ENCODE measurements around the gene SPEM2.

The SPEM2 gene

DNA sequence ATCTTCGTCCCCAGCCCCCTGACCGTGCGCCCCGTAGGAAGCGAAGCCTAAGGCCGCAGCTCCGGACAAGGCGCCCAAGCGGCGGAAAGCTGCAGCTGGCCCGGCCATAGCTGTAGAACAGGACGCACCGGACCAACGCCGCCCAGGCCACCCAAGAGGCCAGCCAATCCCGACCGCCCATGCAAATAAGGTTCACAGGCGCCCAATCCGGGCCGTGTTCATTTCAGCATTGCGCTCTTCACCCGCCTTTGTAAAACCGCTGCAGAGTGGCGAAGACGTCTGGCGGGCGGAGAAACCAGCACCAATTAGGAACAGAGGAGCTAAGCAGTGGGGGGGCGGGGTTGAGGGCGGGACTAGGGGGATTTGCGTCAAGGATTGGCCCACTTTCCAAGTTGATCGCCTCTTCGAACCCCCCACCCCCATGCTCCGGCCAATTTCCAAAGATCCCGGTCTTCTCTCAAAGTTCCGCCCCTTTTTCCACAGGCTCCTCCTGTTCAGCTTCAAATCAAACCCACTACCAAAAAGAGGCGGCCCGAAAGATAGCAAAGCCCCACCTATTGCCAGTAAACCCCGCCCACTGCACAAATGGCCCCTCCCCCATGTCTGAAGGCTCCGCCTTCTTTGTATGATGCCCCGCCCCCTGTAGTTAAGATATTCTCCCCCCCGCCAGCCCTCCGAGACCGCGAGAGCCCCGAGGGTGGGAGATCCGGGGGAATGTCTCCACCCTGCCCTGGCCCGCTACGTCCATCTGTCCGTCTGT lies 21.3 kb upstream of the SPEM2 start, which contains the start of gene TMEM256:
TMEM256 (minus strand) TSS at position 121 of the 760 bp plus-strand sequence; CDS start at position 108, 13 bp downstream.
- peak within 1 kb of the TSS; percentile 73 for H3K4me3 ChIP-seq (replicated peaks; ENCODE audit: low read depth, low read length)
- DNase-seq (ENCODE audit: low read depth), result peak; percentile 99
- TF ChIP-seq CTCF (IDR thresholded peaks at IDR 0.05; ENCODE audit: low read length, missing control alignments), result no peak

DNA sequence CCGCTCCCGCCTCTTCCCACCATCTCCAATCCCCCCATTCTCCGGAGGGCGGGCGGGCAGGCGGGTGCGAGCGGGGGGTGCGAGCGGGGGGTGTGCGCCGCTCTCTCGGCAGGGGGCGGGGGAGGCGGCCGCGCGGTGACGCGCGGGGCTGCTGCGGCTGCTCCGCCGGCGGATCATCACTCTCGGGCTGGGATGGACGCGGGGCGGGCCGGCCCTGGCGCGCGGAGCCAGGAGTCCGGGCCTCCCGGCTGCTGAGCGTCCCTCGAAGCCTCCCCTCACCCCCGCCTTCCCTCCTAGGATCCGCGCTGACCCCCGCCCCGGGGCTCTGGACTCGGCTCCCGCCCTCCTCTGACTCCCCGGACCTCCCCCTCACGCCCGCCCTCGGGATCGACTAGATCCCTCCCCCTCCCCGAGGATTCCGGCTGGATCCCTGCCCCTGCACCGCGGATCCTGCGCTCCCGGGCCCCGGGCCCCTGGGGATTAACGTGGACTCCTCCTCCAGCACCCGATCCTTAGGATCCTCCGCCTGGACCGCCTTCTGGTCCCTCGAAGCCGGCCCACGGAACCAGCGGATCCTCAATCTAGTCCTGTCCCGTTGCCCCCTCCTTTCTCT lies 20.6 kb upstream of the SPEM2 start:
- DNase-seq (ENCODE audit: low read depth), result peak; percentile 20
- peak overlapping the region; percentile 68 for H3K4me3 ChIP-seq (replicated peaks; ENCODE audit: low read depth, low read length)
- TF ChIP-seq CTCF (IDR thresholded peaks at IDR 0.05; ENCODE audit: low read length, missing control alignments), result no peak

DNA sequence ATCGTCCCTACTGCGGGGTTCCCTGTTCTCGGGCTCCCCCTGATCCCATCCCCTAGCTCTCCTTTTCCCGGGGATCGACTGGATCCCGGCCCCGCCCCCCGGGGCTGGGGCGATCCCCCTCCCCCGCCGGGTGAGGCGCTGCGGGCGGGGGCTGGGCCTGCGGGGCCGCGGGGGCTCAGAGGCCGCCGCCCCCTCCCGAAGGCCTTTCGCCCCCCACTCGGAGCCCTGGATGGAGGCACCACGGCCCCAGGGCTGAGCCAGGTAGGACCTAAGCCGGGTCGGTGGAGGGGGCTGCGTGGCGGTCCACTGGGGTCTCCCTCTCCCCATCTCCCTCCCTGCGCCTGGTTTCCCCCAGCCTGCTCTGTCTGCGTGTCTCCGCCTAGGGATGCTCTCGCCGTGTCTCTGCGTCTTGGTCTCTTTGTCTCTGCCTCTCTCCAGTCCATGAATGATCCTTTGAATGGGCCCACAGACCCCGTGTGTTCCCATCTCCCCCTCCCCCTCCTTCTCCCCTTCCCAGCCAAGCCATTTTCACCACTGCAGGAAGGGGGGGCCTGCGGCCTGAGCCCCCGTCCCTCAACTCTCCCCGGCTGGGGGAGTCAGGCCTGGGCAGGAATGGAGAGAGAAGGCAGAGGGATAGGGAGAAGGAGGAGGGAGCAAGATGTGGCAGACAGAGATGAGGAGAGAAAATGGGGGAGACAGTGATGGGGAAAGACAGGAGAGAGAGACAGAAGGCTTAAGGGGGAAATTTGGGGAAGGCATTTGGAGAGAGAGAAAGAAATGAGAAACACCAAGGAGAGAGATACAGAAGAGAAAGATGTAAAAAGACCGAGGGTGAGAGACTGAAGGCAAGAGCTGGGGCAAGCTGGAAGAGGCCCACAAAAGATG lies 19.8 kb upstream of the SPEM2 start:
- no peak for DNase-seq (ENCODE audit: low read depth)

DNA sequence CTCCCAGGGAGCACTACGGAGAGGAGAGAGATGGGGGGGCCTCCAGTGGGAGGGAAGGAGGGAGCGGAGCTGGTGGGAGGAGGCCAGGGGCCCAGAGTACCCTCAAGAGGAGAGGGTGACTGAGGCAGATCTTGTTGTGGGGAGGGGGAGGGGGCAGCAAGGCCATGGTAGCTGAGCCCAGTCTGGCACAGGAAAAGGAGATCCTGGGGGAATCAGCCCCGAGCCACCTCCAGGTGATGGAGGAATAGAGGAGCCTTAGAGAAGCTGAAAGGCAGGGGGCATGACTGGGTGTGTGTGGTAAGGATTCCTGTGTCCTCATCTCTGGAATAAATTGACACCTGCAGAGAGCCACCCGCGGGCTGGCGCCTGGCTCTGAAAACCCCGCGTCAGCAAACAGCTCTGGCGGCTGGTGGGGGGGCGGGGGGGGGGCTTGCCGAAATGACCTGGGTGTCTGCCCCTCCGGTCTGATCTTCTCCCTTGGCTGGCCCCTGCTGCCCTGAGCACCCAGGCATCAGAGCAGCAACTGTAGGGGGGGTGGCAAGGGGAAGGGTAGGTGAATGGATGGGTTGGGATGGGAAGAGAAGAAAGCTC lies 19.1 kb upstream of the SPEM2 start:
- TF ChIP-seq CTCF (IDR thresholded peaks at IDR 0.05; ENCODE audit: low read length, missing control alignments), result no peak
- DNase-seq (ENCODE audit: low read depth), result no peak
- H3K4me3 ChIP-seq (replicated peaks; ENCODE audit: low read depth, low read length), result peak overlapping the region; percentile 68

More for the DNA sequence above, 19.8 kb upstream of the SPEM2 start:
- H3K4me3 ChIP-seq (replicated peaks; ENCODE audit: low read depth, low read length), result peak overlapping the region; percentile 68
- TF ChIP-seq CTCF (IDR thresholded peaks at IDR 0.05; ENCODE audit: low read length, missing control alignments), result no peak

- DNase-seq (ENCODE audit: low read depth), result no peak
- TF ChIP-seq CTCF (IDR thresholded peaks at IDR 0.05; ENCODE audit: low read length, missing control alignments), result no peak
- no peak overlapping the region for H3K4me3 ChIP-seq (replicated peaks; ENCODE audit: low read depth, low read length)
Measured at GRCh38 chr17:7407082-7407481, 18.3 kb upstream of the SPEM2 start.

- no peak within 1 kb of the TSS for H3K4me3 ChIP-seq (replicated peaks; ENCODE audit: low read depth, low read length)
- no peak for DNase-seq (ENCODE audit: low read depth)
- no peak for TF ChIP-seq CTCF (IDR thresholded peaks at IDR 0.05; ENCODE audit: low read length, missing control alignments)
Measured at GRCh38 chr17:7407485-7408251, 17.7 kb upstream of the SPEM2 start, which contains the start of gene NLGN2. Gene NLGN2 (plus strand): TSS chr17:7407845. CDS start chr17:7408256, 411 bp downstream.

Measured in fibroblast of pulmonary artery (primary cell).